WTC11 (cell line): ENCODE results near the gene DNAJC18. TPM values are rescaled to one million over a fixed set of nuclear protein-coding genes. Genes with fewer than 3 reads are reported as not detected.
A peak's percentile ranks its signal among the peaks of the same experiment; 100 is the strongest.

Experiments
- ATAC-seq: fragments of 200-7000 bp; cut with Tn5 transposase; 2 replicates; pipeline ENCODE4 v1.10.0; 2021; ENCODE audit warnings: mild to moderate bottlenecking, moderate library complexity
- CTCF ChIA-PET: fragments of 300-600 bp; sonication (Branson Sonifier 250); formaldehyde crosslinking; loops from one replicate; lab custom pipeline; 2021; ENCODE audit warnings: antibody characterized with exemption; lab: Charles Lee
- POLR2A ChIA-PET: fragments of 350-600 bp; sonication (Branson Sonifier 250); formaldehyde crosslinking; loops from one replicate; lab custom pipeline; 2021; ENCODE audit warnings: antibody characterized with exemption; lab: Charles Lee
- DNase-seq: peaks from one replicate; pipeline ENCODE4 v3.0.0; 2021; ENCODE audit warnings: low spot score
- H3K27ac Mint-ChIP-seq: 2 replicates; pipeline ENCODE4 v1.8.0; 2021; ENCODE audit warnings: mixed read lengths
- H3K27me3 Mint-ChIP-seq: 2 replicates; pipeline ENCODE4 v1.8.0; 2021; ENCODE audit warnings: low read depth, mild to moderate bottlenecking, moderate library complexity, mixed read lengths
- H3K36me3 Mint-ChIP-seq: 2 replicates; pipeline ENCODE4 v1.8.0; 2021; ENCODE audit warnings: mixed read lengths
- H3K4me1 Mint-ChIP-seq: 2 replicates; pipeline ENCODE4 v1.8.0; 2022; ENCODE audit warnings: mixed read lengths
- H3K4me3 Mint-ChIP-seq: 2 replicates; pipeline ENCODE4 v1.8.0; 2021; ENCODE audit warnings: mild to moderate bottlenecking, moderate library complexity, mixed read lengths
- H3K9me3 Mint-ChIP-seq: 2 replicates; pipeline ENCODE4 v1.8.0; 2021; ENCODE audit warnings: mixed read lengths
- CREB1 ChIP-seq: sonication (generic); formaldehyde crosslinking; IDR thresholded peaks from 2 replicates; pipeline ENCODE4 v1.8.0; 2023; ENCODE audit warnings: mild to moderate bottlenecking, missing genetic modification reagents
- CREM ChIP-seq: sonication (generic); formaldehyde crosslinking; IDR thresholded peaks from 2 replicates; pipeline ENCODE4 v1.8.1; 2022; ENCODE audit warnings: mild to moderate bottlenecking, missing genetic modification reagents, moderate library complexity
- MXD4 ChIP-seq: fragments of 250-450 bp; sonication (Bioruptor Pico); IDR thresholded peaks from 2 replicates; pipeline ENCODE4 v1.8.0; 2021; ENCODE audit warnings: mild to moderate bottlenecking, moderate library complexity, borderline replicate concordance
- NFATC4 ChIP-seq: fragments of 250-450 bp; sonication (Bioruptor Pico); IDR thresholded peaks from 2 replicates; pipeline ENCODE4 v1.9.0; 2021; ENCODE audit warnings: mild to moderate bottlenecking
- NFE2L1 ChIP-seq: sonication (generic); formaldehyde crosslinking; IDR thresholded peaks from 2 replicates; pipeline ENCODE4 v1.8.1; 2023; ENCODE audit warnings: missing genetic modification reagents
- NR2C2 ChIP-seq: sonication (generic); formaldehyde crosslinking; IDR thresholded peaks from 2 replicates; pipeline ENCODE4 v1.8.0; 2022; ENCODE audit warnings: mild to moderate bottlenecking, missing genetic modification reagents
- NR3C1 ChIP-seq: sonication (generic); formaldehyde crosslinking; conservative IDR thresholded peaks from 2 replicates; pipeline ENCODE4 v1.8.1; 2023; ENCODE audit warnings: low read depth, mild to moderate bottlenecking, missing genetic modification reagents
- PRRX2 ChIP-seq: fragments of 250-450 bp; sonication (Bioruptor Pico); IDR thresholded peaks from 2 replicates; pipeline ENCODE4 v1.8.0; 2021; ENCODE audit warnings: mild to moderate bottlenecking
- RELA ChIP-seq: sonication (generic); formaldehyde crosslinking; IDR thresholded peaks from 2 replicates; pipeline ENCODE4 v1.8.1; 2022; ENCODE audit warnings: missing genetic modification reagents, mild to moderate bottlenecking, borderline replicate concordance
- RORB ChIP-seq: fragments of 250-450 bp; sonication (Bioruptor Pico); IDR thresholded peaks from 2 replicates; pipeline ENCODE4 v1.9.0; 2021; ENCODE audit warnings: mild to moderate bottlenecking
- SMAD3 ChIP-seq: sonication (generic); formaldehyde crosslinking; IDR thresholded peaks from 2 replicates; pipeline ENCODE4 v1.8.0; 2022; ENCODE audit warnings: missing genetic modification reagents, mild to moderate bottlenecking, borderline replicate concordance
- TCF7 ChIP-seq: sonication (generic); formaldehyde crosslinking; IDR thresholded peaks from 2 replicates; pipeline ENCODE4 v1.8.0; 2022; ENCODE audit warnings: mild to moderate bottlenecking, low read depth, missing genetic modification reagents, moderate library complexity
- TEAD1 ChIP-seq: sonication (generic); formaldehyde crosslinking; IDR thresholded peaks from 2 replicates; pipeline ENCODE4 v1.8.0; 2022; ENCODE audit warnings: mild to moderate bottlenecking, missing genetic modification reagents
- ZNF121 ChIP-seq: sonication (generic); formaldehyde crosslinking; IDR thresholded peaks from 2 replicates; pipeline ENCODE4 v1.8.0; 2023; ENCODE audit warnings: missing genetic modification reagents
- ZNF396 ChIP-seq: fragments of 250-450 bp; sonication (Bioruptor Pico); IDR thresholded peaks from 2 replicates; pipeline ENCODE4 v1.8.0; 2021; ENCODE audit warnings: mild to moderate bottlenecking, moderate library complexity, borderline replicate concordance
- total RNA-seq: library from RNA; stranded (reverse); gene quantifications from 3 replicates; pipeline ENCODE4 v1.2.3, GENCODE V29; 2021
- TF ChIP-seq, protein P1 (sequence below): sonication (generic); formaldehyde crosslinking; IDR thresholded peaks from 2 replicates; pipeline ENCODE4 v1.8.0; 2023; ENCODE audit warnings: missing genetic modification reagents
- TF ChIP-seq, protein P2 (sequence below): sonication (generic); formaldehyde crosslinking; conservative IDR thresholded peaks from 2 replicates; pipeline ENCODE4 v1.8.1; 2022; ENCODE audit warnings: mild to moderate bottlenecking, missing genetic modification reagents
- TF ChIP-seq, protein P3 (sequence below): fragments of 250-450 bp; sonication (Bioruptor Pico); IDR thresholded peaks from 2 replicates; pipeline ENCODE4 v1.9.0; 2021; ENCODE audit warnings: moderate library complexity, mild to moderate bottlenecking, inconsistent platforms, borderline replicate concordance
- TF ChIP-seq, protein P4 (sequence below): fragments of 250-450 bp; sonication (Bioruptor Pico); IDR thresholded peaks from 2 replicates; pipeline ENCODE4 v1.8.0; 2021; ENCODE audit warnings: mild to moderate bottlenecking
- TF ChIP-seq, protein P5 (sequence below): sonication (generic); formaldehyde crosslinking; IDR thresholded peaks from 2 replicates; pipeline ENCODE4 v1.8.1; 2023; ENCODE audit warnings: mild to moderate bottlenecking, missing genetic modification reagents, moderate library complexity
- TF ChIP-seq, protein P6 (sequence below): sonication (generic); formaldehyde crosslinking; IDR thresholded peaks from 2 replicates; pipeline ENCODE4 v1.8.1; 2023; ENCODE audit warnings: mild to moderate bottlenecking, missing genetic modification reagents, borderline replicate concordance

DNAJC18 gene
- total RNA-seq, 1 experiment from 2014 or later: 23.7 TPM

DNA sequence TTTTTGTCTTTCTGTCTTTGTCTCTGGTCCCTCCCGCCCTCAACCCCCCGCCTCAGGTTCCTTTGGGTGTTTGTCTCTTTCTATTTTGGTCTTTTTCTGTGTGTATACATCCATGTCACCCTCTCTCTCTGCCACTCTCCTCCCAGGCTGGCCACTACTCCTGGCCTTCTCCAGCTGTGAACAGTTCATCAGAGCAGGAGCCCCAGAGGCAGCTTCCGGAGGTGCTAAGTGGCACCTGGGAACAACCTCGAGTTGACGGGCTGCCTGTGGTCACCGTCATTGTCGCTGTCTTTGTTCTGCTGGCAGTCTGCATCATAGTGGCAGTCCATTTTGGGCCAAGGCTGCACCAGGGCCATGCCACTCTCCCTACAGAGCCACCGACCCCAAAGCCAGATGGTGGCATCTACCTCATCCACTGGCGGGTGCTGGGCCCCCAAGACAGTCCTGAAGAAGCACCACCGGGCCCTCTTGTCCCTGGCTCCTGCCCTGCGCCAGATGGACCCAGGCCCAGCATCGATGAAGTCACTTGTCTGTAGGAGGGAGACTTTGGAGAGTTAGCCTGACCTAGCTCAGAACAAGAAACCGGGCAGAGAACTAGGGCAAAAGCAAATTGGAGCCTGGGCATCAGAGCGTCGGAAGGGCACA, 33.2 kb upstream of the DNAJC18 start:
- H3K27me3 Mint-ChIP-seq: peaks cover 4% of the 10 kb centered on the region; the same call in 1 of the 2 replicates
- H3K4me1 Mint-ChIP-seq: peaks cover 33% of the 10 kb centered on the region
- TF ChIP-seq CREM (CRISPR knock-in tag): no peak
- no peak for TF ChIP-seq PRRX2 (CRISPR knock-in tag)
- no peak for TF ChIP-seq SMAD3
- TF ChIP-seq, protein P1, sequence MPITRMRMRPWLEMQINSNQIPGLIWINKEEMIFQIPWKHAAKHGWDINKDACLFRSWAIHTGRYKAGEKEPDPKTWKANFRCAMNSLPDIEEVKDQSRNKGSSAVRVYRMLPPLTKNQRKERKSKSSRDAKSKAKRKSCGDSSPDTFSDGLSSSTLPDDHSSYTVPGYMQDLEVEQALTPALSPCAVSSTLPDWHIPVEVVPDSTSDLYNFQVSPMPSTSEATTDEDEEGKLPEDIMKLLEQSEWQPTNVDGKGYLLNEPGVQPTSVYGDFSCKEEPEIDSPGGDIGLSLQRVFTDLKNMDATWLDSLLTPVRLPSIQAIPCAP (CRISPR knock-in tag): no peak
- H3K27ac Mint-ChIP-seq: no peak overlapping the region
- H3K4me3 Mint-ChIP-seq: no peak overlapping the region
- ATAC-seq (no peak), DNase-seq (no peak)
- CTCF ChIA-PET: interaction anchor here (0.6 to 2.0 kb wide), 5 partner anchors 10 to 879 kb away, joined by 3 to 6 read pairs (median 3); partner anchors contain the start of genes DNAJC18 and ECSCR
- H3K9me3 Mint-ChIP-seq: no peaks in the 10 kb centered on the region
- POLR2A ChIA-PET: interaction anchor here (1.2 to 1.5 kb wide), 2 partner anchors 10 to 33 kb away, joined by 3 to 7 read pairs; partner anchors contain the start of gene DNAJC18
- H3K36me3 Mint-ChIP-seq: no peaks in the 10 kb centered on the region

DNA sequence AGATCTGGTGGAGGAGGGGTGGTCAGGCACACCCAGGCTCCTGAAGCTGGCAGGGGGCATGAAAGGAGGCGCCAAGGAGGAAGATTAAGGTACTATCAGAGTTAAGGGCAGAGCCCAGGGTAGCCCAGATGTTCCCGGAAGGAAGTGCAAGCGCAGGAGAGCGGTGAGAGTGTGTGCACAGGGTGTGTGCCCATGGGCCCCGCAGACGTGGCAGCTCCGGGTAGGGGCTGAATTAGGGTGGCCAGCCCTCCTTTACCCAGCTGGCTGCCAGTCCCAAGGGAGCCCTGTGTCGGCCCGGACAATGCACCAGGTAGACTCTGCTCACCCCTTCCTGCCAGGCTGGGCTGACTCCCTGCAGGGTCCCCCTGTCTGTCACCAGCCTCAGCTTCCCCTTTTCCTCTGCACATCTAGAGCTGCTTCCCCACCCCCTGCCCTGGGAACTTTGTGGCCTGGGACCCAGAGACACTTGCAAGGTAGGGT, 31.5 kb upstream of the DNAJC18 start, which contains the start of gene SMIM33:
Gene SMIM33, plus strand, starts transcription at position 184 of the 480 bp plus-strand sequence. Its CDS starts 118 bp downstream, at position 302.
- ChIA-PET POLR2A (interaction anchor here (0.6 to 1.1 kb wide), 2 partner anchors 9 to 38 kb away, joined by 3 to 4 read pairs; no protein-coding TSS in a partner anchor), CTCF (interaction anchor here (1.3 kb wide), 1 partner anchor 48 kb away, joined by 8 read pairs; no protein-coding TSS in a partner anchor)
- H3K4me3 Mint-ChIP-seq: no peak within 1 kb of the TSS
- DNase-seq (no peak), ATAC-seq (no peak)
- TF ChIP-seq NR2C2: no peak
- TF ChIP-seq ZNF396 (CRISPR knock-in tag): no peak
- TF ChIP-seq, protein P2, sequence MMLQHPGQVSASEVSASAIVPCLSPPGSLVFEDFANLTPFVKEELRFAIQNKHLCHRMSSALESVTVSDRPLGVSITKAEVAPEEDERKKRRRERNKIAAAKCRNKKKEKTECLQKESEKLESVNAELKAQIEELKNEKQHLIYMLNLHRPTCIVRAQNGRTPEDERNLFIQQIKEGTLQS (CRISPR knock-in tag): no peak
- no peak for TF ChIP-seq NR3C1 (CRISPR knock-in tag)
- no peak for TF ChIP-seq NFATC4 (CRISPR knock-in tag)
- no peak for TF ChIP-seq NFE2L1 (CRISPR knock-in tag)
- TF ChIP-seq, protein P3, sequence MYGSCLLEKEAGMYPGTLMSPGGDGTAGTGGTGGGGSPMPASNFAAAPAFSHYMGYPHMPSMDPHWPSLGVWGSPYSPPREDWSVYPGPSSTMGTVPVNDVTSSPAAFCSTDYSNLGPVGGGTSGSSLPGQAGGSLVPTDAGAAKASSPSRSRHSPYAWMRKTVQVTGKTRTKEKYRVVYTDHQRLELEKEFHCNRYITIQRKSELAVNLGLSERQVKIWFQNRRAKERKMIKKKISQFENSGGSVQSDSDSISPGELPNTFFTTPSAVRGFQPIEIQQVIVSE (CRISPR knock-in tag): no peak
- no peak for TF ChIP-seq ZNF121 (CRISPR knock-in tag)
- TF ChIP-seq RORB (CRISPR knock-in tag): no peak
- TF ChIP-seq, protein P4, sequence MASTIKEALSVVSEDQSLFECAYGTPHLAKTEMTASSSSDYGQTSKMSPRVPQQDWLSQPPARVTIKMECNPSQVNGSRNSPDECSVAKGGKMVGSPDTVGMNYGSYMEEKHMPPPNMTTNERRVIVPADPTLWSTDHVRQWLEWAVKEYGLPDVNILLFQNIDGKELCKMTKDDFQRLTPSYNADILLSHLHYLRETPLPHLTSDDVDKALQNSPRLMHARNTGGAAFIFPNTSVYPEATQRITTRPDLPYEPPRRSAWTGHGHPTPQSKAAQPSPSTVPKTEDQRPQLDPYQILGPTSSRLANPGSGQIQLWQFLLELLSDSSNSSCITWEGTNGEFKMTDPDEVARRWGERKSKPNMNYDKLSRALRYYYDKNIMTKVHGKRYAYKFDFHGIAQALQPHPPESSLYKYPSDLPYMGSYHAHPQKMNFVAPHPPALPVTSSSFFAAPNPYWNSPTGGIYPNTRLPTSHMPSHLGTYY: no peak
- H3K27ac Mint-ChIP-seq: no peak within 1 kb of the TSS
- H3K36me3 Mint-ChIP-seq: no peaks in the 10 kb centered on the region
- peaks cover 4% of the 10 kb centered on the region; the same call in 1 of the 2 replicates for H3K27me3 Mint-ChIP-seq
- no peaks in the 10 kb centered on the region for H3K9me3 Mint-ChIP-seq
- H3K4me1 Mint-ChIP-seq: peaks cover 33% of the 10 kb centered on the region

DNA sequence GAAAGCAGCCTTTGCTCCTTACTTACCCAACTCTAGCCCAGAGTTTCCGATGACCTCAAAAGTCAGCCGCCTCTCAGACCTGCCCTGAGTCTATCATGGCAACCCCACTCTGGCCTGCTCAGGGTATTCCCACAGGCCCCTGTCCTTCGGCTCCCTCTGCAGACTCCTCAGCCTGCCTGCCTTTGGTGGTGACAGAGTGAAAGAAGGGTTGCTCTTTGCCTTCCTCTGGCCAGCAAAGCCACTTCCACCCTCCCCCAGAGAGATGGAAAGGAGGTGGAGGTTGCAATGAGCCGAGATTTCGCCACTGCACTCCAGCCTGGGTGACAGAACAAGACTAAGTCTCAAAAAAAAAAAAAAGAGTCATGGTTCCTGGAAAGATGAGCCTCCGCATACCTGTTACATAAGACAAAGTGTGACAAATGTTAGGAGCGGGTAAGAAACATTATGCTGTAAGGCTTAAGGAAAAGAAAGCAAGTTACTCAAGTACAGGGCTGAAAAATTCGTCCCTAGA, 29.2 kb upstream of the DNAJC18 start:
- ATAC-seq (peak; percentile 72), DNase-seq (peak; percentile 45)
- POLR2A ChIA-PET: no interaction called here
- Mint-ChIP-seq H3K36me3 (no peaks in the 10 kb centered on the region), H3K27me3 (peaks cover 4% of the 10 kb centered on the region; the same call in 1 of the 2 replicates), H3K9me3 (no peaks in the 10 kb centered on the region), H3K4me3 (no peak overlapping the region), H3K27ac (peak overlapping the region; percentile 36; the same call in 1 of the 2 replicates), H3K4me1 (peaks cover 27% of the 10 kb centered on the region)
- CTCF ChIA-PET: interaction anchor here (1.0 kb wide), 1 partner anchor 46 kb away, joined by 3 read pairs; no protein-coding TSS in a partner anchor
- TF ChIP-seq CREB1 (no peak), RELA (CRISPR knock-in tag) (no peak), TCF7 (no peak), TEAD1 (CRISPR knock-in tag) (no peak), MXD4 (CRISPR knock-in tag) (no peak)
- TF ChIP-seq, protein P5, sequence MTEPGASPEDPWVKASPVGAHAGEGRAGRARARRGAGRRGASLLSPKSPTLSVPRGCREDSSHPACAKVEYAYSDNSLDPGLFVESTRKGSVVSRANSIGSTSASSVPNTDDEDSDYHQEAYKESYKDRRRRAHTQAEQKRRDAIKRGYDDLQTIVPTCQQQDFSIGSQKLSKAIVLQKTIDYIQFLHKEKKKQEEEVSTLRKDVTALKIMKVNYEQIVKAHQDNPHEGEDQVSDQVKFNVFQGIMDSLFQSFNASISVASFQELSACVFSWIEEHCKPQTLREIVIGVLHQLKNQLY: no peak
- TF ChIP-seq, protein P1 (CRISPR knock-in tag): no peak
- TF ChIP-seq, protein P6, sequence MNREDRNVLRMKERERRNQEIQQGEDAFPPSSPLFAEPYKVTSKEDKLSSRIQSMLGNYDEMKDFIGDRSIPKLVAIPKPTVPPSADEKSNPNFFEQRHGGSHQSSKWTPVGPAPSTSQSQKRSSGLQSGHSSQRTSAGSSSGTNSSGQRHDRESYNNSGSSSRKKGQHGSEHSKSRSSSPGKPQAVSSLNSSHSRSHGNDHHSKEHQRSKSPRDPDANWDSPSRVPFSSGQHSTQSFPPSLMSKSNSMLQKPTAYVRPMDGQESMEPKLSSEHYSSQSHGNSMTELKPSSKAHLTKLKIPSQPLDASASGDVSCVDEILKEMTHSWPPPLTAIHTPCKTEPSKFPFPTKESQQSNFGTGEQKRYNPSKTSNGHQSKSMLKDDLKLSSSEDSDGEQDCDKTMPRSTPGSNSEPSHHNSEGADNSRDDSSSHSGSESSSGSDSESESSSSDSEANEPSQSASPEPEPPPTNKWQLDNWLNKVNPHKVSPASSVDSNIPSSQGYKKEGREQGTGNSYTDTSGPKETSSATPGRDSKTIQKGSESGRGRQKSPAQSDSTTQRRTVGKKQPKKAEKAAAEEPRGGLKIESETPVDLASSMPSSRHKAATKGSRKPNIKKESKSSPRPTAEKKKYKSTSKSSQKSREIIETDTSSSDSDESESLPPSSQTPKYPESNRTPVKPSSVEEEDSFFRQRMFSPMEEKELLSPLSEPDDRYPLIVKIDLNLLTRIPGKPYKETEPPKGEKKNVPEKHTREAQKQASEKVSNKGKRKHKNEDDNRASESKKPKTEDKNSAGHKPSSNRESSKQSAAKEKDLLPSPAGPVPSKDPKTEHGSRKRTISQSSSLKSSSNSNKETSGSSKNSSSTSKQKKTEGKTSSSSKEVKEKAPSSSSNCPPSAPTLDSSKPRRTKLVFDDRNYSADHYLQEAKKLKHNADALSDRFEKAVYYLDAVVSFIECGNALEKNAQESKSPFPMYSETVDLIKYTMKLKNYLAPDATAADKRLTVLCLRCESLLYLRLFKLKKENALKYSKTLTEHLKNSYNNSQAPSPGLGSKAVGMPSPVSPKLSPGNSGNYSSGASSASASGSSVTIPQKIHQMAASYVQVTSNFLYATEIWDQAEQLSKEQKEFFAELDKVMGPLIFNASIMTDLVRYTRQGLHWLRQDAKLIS (CRISPR knock-in tag): no peak
